HEK293T (cell line): Measurements from ENCODE around the gene ZMYM1.

Source experiments
- CTBP1 ChIP-seq: fragments of 450-650 bp; IDR thresholded peaks from 2 replicates; pipeline ENCODE4 v1.6.1; 2016; ENCODE audit warnings: borderline replicate concordance
- HDGF ChIP-seq: fragments of 450-650 bp; IDR thresholded peaks from 2 replicates; pipeline ENCODE4 v1.6.1; 2017; ENCODE audit warnings: antibody characterized with exemption, borderline replicate concordance
- TF ChIP-seq, protein P1 (sequence below): fragments of 450-650 bp; IDR thresholded peaks from 2 replicates; pipeline ENCODE4 v1.6.1; 2016

DNA sequence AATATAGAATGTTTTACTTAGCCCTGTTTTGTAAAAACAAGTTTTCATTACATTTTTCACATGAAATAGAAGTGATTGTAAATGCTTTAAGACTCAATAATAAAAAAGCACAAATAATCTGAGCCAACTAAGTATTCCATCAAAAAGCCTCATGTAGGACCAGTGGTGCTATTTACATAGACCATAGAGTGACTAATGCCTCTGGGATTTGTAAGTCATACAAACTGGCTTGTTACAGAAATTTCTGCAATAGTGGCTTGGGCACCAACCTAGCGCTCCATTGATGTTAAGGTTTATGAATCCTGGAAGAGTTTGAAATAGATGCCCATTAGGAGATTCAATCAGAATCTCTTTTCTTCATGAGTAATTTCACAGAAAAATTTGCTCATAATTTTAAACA is 31.9 kb downstream of the ZMYM1 start:
- TF ChIP-seq, protein P1, sequence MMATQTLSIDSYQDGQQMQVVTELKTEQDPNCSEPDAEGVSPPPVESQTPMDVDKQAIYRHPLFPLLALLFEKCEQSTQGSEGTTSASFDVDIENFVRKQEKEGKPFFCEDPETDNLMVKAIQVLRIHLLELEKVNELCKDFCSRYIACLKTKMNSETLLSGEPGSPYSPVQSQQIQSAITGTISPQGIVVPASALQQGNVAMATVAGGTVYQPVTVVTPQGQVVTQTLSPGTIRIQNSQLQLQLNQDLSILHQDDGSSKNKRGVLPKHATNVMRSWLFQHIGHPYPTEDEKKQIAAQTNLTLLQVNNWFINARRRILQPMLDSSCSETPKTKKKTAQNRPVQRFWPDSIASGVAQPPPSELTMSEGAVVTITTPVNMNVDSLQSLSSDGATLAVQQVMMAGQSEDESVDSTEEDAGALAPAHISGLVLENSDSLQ, result no peak
- TF ChIP-seq CTBP1 (no peak), HDGF (no peak)
